Liver (tissue), 9 donors: ENCODE measurements around the gene SLC51B. TPM values are rescaled to one million over a fixed set of nuclear protein-coding genes. Genes with fewer than 3 reads are reported as not detected.

Experiments
- DNase-seq: peaks from one replicate; pipeline ENCODE4 v3.0.0-alpha.2; 2017; ENCODE audit warnings: low spot score
- H3K27ac ChIP-seq, 2 donors: one replicate each; pipeline ENCODE4 v1.7.0; 2013; ENCODE audit warnings: inconsistent platforms in 2 of 2, low read length in 2 of 2, control low read depth in 1 of 2, low read depth in 1 of 2, mild to moderate bottlenecking in 1 of 2
- H3K27me3 ChIP-seq, 4 donors: one replicate each; pipeline versions ENCODE4 v1.6.1 to v1.7.0; 2013; ENCODE audit warnings: low read length in 3 of 4, inconsistent platforms in 1 of 4, mild to moderate bottlenecking in 1 of 4, moderate library complexity in 1 of 4; ENCODE audit not compliant: control insufficient read depth in 4 of 4, insufficient read depth in 4 of 4
- H3K36me3 ChIP-seq, 4 donors: one replicate each; pipeline versions ENCODE4 v1.6.1 to v1.7.0; 2013; ENCODE audit warnings: low read length in 3 of 4, mild to moderate bottlenecking in 3 of 4, low read depth in 1 of 4, moderate library complexity in 1 of 4; ENCODE audit not compliant: control insufficient read depth in 4 of 4, insufficient read depth in 3 of 4
- H3K4me1 ChIP-seq, 4 donors: one replicate each; pipeline versions ENCODE4 v1.6.1 to v1.7.0; 2013; ENCODE audit warnings: low read length in 3 of 4, mild to moderate bottlenecking in 3 of 4, moderate library complexity in 1 of 4; ENCODE audit not compliant: control insufficient read depth in 4 of 4, insufficient read depth in 4 of 4
- H3K4me3 ChIP-seq, 3 donors: one replicate each; pipeline versions ENCODE4 v1.6.1 to v1.7.0; 2013; ENCODE audit warnings: low read length in 3 of 3, control low read depth in 1 of 3, low read depth in 1 of 3, mild to moderate bottlenecking in 1 of 3
- H3K9ac ChIP-seq, 2 donors: one replicate each; pipeline ENCODE4 v1.7.0; 2013; ENCODE audit warnings: low read length in 2 of 2, mild to moderate bottlenecking in 2 of 2, moderate library complexity in 2 of 2, control low read depth in 1 of 2, low read depth in 1 of 2
- H3K9me3 ChIP-seq, 4 donors: one replicate each; pipeline versions ENCODE4 v1.6.1 to v1.7.0; 2013; ENCODE audit warnings: low read length in 3 of 4; ENCODE audit not compliant: control insufficient read depth in 4 of 4
- ATF3 ChIP-seq: IDR thresholded peaks from 2 replicates; pipeline ENCODE4 v1.6.1; 2016; ENCODE audit warnings: antibody characterized with exemption
- CTCF ChIP-seq: fragments of 150-350 bp; IDR thresholded peaks from 2 replicates; pipeline ENCODE4 v1.5.1; 2017; ENCODE audit warnings: improper control_type of control experiment, low read depth, low read length; ENCODE audit not compliant: missing input control
- EGR1 ChIP-seq, 2 donors: IDR thresholded peaks; 2 replicates each; pipeline ENCODE4 v1.6.1; 2016 to 2018; ENCODE audit warnings: antibody characterized with exemption in 2 of 2, low read depth in 2 of 2
- FOXA1 ChIP-seq: IDR thresholded peaks from 2 replicates; pipeline ENCODE4 v1.6.1; 2016; ENCODE audit warnings: antibody characterized with exemption
- FOXA2 ChIP-seq: IDR thresholded peaks from 2 replicates; pipeline ENCODE4 v1.6.1; 2016; ENCODE audit warnings: antibody characterized with exemption
- GABPA ChIP-seq, 2 donors: IDR thresholded peaks in 1 of 2; conservative IDR thresholded peaks in 1 of 2; 2 replicates each; pipeline ENCODE4 v1.6.1; 2016; ENCODE audit warnings: antibody characterized with exemption in 2 of 2, mild to moderate bottlenecking in 1 of 2, moderate library complexity in 1 of 2
- HNF4A ChIP-seq, 2 donors: conservative IDR thresholded peaks; 2 replicates each; pipeline ENCODE4 v1.6.1; 2016; ENCODE audit warnings: antibody characterized with exemption in 2 of 2, mild to moderate bottlenecking in 2 of 2
- HNF4G ChIP-seq: IDR thresholded peaks from 2 replicates; pipeline ENCODE4 v1.6.1; 2016; ENCODE audit warnings: antibody characterized with exemption
- JUND ChIP-seq, 2 donors: IDR thresholded peaks; 2 replicates each; pipeline ENCODE4 v1.6.1; 2016; ENCODE audit warnings: antibody characterized with exemption in 2 of 2
- NR2F2 ChIP-seq: IDR thresholded peaks from 2 replicates; pipeline ENCODE4 v1.6.1; 2016; ENCODE audit warnings: antibody characterized with exemption
- RAD21 ChIP-seq, 2 donors: IDR thresholded peaks; 2 replicates each; pipeline ENCODE4 v1.6.1; 2016; ENCODE audit warnings: antibody characterized with exemption in 2 of 2, mild to moderate bottlenecking in 2 of 2
- REST ChIP-seq: IDR thresholded peaks from 2 replicates; pipeline ENCODE4 v1.6.1; 2016; ENCODE audit warnings: antibody characterized with exemption, mild to moderate bottlenecking
- RXRA ChIP-seq, 2 donors: IDR thresholded peaks; 2 replicates each; pipeline ENCODE4 v1.6.1; 2017 to 2018; ENCODE audit warnings: antibody characterized with exemption in 2 of 2, mild to moderate bottlenecking in 1 of 2
- TAF1 ChIP-seq: conservative IDR thresholded peaks from 2 replicates; pipeline ENCODE4 v1.6.1; 2016; ENCODE audit warnings: antibody characterized with exemption, mild to moderate bottlenecking
- YY1 ChIP-seq: IDR thresholded peaks from 2 replicates; pipeline ENCODE4 v1.6.1; 2016; ENCODE audit warnings: antibody characterized with exemption, mild to moderate bottlenecking
- ZBTB33 ChIP-seq: IDR thresholded peaks from 2 replicates; pipeline ENCODE4 v1.6.1; 2016; ENCODE audit warnings: antibody characterized with exemption
- WGBS: extraction: QIAGEN DNeasy Blood & Tissue Kit; methylation state at CpG from one replicate; pipeline ENCODE4 v1.1.7; 2013; 5-methylcytosine and 5-hydroxymethylcytosine counted together
- polyA plus RNA-seq, 2 donors: library from polyadenylated mRNA; stranded (reverse) in 1 of 2; unstranded in 1 of 2; fragments of 200-250 nt in 1 of 2; fragments of >200 nt in 1 of 2; fragmentation: Nextera tagmentation in 1 of 2; extraction: Ambion mirVana in 1 of 2; gene quantifications; one replicate each; pipeline versions ENCODE4 v1.2.1 to v1.2.3, GENCODE V29; 2013 to 2015
- total RNA-seq, 2 donors: library from RNA; depleted of rRNA; stranded (reverse); fragments of >200 nt; gene quantifications; one replicate each; pipeline ENCODE4 v1.2.3, GENCODE V29; 2014
- donor health status: healthy.
- donor health status: healthy.
- donor health status: healthy.
- donor health status: healthy.
- donor health status: healthy.

The SLC51B gene
- total and polyA plus RNA-seq, 4 donors = 0.25 to 2.1 (median 1.1) TPM

GRCh38 chr15:65028921-65029735 lies 16.1 kb upstream of the SLC51B start, which contains the start of gene MTFMT:
MTFMT (minus strand) TSS chr15:65029639; CDS start chr15:65029613, 26 bp downstream.
- Histone ChIP-seq H3K9me3 (no peaks in the 10 kb centered on the region), H3K4me3 (peak within 1 kb of the TSS; percentile 59 to 92 (median 79)), H3K27ac (peak within 1 kb of the TSS; percentile 28 to 72), H3K36me3 (peaks cover 2 to 17% (median 7%) of the 10 kb centered on the region in 4 donors), H3K27me3 (no peaks in the 10 kb centered on the region), H3K4me1 (peaks cover 3 to 32% (median 25%) of the 10 kb centered on the region in 4 donors), H3K9ac (peak within 1 kb of the TSS; percentile 83 to 90)
- DNase-seq = peak; percentile 96
- WGBS = under 1% methylated on average over 73 of the region's 73 CpGs
- TF ChIP-seq RAD21 (IDR thresholded peaks at IDR 0.05) (peak in 1 of 2 donors; percentile 29), ZBTB33 (no peak), HNF4A (conservative IDR thresholded peaks at IDR 0.05) (no peak), HNF4G (no peak), NR2F2 (no peak), RXRA (IDR thresholded peaks at IDR 0.05) (no peak), CTCF (no peak), REST (peak; percentile 13)

- Histone ChIP-seq H3K9me3 (no peaks in the 10 kb centered on the region), H3K27me3 (no peaks in the 10 kb centered on the region), H3K4me3 (no peak overlapping the region), H3K4me1 (peaks cover 3 to 32% (median 25%) of the 10 kb centered on the region in 4 donors), H3K36me3 (peaks cover under 1 to 11% (median 5%) of the 10 kb centered on the region in 4 donors), H3K9ac (no peak overlapping the region), H3K27ac (no peak overlapping the region)
- 66% methylated on average over 12 of the region's 12 CpGs for WGBS
- no peak for DNase-seq
- TF ChIP-seq YY1 (no peak), NR2F2 (no peak), JUND (IDR thresholded peaks at IDR 0.05) (no peak), GABPA (IDR thresholded peaks at IDR 0.05 in 1 of 2, conservative IDR thresholded peaks at IDR 0.05 in 1 of 2) (no peak), ZBTB33 (no peak), REST (no peak), RXRA (IDR thresholded peaks at IDR 0.05) (no peak), HNF4A (conservative IDR thresholded peaks at IDR 0.05) (no peak), ATF3 (no peak), HNF4G (no peak), FOXA2 (no peak), TAF1 (no peak), EGR1 (IDR thresholded peaks at IDR 0.05; ENCODE audit: low read depth in 2 of 2) (no peak), FOXA1 (no peak)
Observed at GRCh38 chr15:65029736-65030208, 15.4 kb upstream of the SLC51B start.
